CD4-positive, alpha-beta T cell treated with Interferon alpha-2 for 1 hour (primary cell): ENCODE data around the gene ABLIM1.

Experiments
- DNase-seq, 2 donors: peaks; one replicate each; pipeline ENCODE4 v3.0.0-alpha.2; 2020 to 2022

Gene ABLIM1

GRCh38 chr10:114437473-114438292 is 220.4 kb downstream of the ABLIM1 start:
- DNase-seq: no peak

- no peak for DNase-seq
These were observed 221.1 kb downstream of the ABLIM1 start for GRCh38 chr10:114436941-114437340.

- no peak for DNase-seq
These were observed 225.4 kb downstream of the ABLIM1 start for GRCh38 chr10:114432566-114433093.

- no peak for DNase-seq
These were observed 226.5 kb downstream of the ABLIM1 start for GRCh38 chr10:114431414-114432135.

- DNase-seq: no peak
These were observed 227.2 kb downstream of the ABLIM1 start for GRCh38 chr10:114430688-114431413.

- DNase-seq: no peak
These were observed 228.3 kb downstream of the ABLIM1 start for GRCh38 chr10:114429581-114430335.

GRCh38 chr10:114427124-114427852 is 230.8 kb downstream of the ABLIM1 start:
- no peak for DNase-seq

GRCh38 chr10:114426476-114426875 is 231.6 kb downstream of the ABLIM1 start:
- no peak for DNase-seq

- DNase-seq: no peak
These were observed 237.1 kb downstream of the ABLIM1 start for GRCh38 chr10:114420811-114421485.

GRCh38 chr10:114418109-114418508 is 240.0 kb downstream of the ABLIM1 start:
- no peak for DNase-seq

GRCh38 chr10:114412907-114413797 is 244.9 kb downstream of the ABLIM1 start:
- DNase-seq: no peak

GRCh38 chr10:114408968-114409444 is 249.1 kb downstream of the ABLIM1 start:
- DNase-seq: no peak

- DNase-seq: no peak
These were observed 249.7 kb downstream of the ABLIM1 start for GRCh38 chr10:114408112-114408967.

- DNase-seq: no peak
These were observed 251.6 kb downstream of the ABLIM1 start for GRCh38 chr10:114406455-114406854.

- no peak for DNase-seq
These were observed 253.1 kb downstream of the ABLIM1 start for GRCh38 chr10:114405011-114405350.

GRCh38 chr10:114404171-114405010 is 253.7 kb downstream of the ABLIM1 start, which contains the start of gene AFAP1L2:
Gene AFAP1L2 (minus strand): TSS chr10:114404502. CDS start chr10:114404455, 47 bp downstream.
- DNase-seq: no peak

GRCh38 chr10:114403541-114404161 is 254.4 kb downstream of the ABLIM1 start:
- DNase-seq: no peak
